ENCODE results near the gene TEX51.

TEX51 gene

GRCh38 chr2:126914811-126915500 lies 16.3 kb downstream of the TEX51 start:
- no peak for DNase-seq (ENCODE audit: low spot score)

GRCh38 chr2:126915903-126916302 lies 17.2 kb downstream of the TEX51 start:
- DNase-seq (ENCODE audit: low spot score), result no peak

GRCh38 chr2:126916744-126917143 lies 18.1 kb downstream of the TEX51 start:
- no peak for DNase-seq (ENCODE audit: low spot score)

- no peak for DNase-seq (ENCODE audit: low spot score)
These were observed 22.4 kb downstream of the TEX51 start for GRCh38 chr2:126921066-126921465.

GRCh38 chr2:126930970-126931590 lies 32.4 kb downstream of the TEX51 start:
- no peak for DNase-seq (ENCODE audit: low spot score)

- no peak for DNase-seq (ENCODE audit: low spot score)
These were observed 33.8 kb downstream of the TEX51 start for GRCh38 chr2:126932529-126932928.

GRCh38 chr2:126932966-126933710 lies 34.4 kb downstream of the TEX51 start:
- no peak for DNase-seq (ENCODE audit: low spot score)

- no peak for DNase-seq (ENCODE audit: low spot score)
These were observed 35.0 kb downstream of the TEX51 start for GRCh38 chr2:126933711-126934091.

- no peak for DNase-seq (ENCODE audit: low spot score)
These were observed 36.1 kb downstream of the TEX51 start for GRCh38 chr2:126934809-126935208.

- DNase-seq (ENCODE audit: low spot score), result no peak
These were observed 37.1 kb downstream of the TEX51 start for GRCh38 chr2:126935774-126936173.

- no peak for DNase-seq (ENCODE audit: low spot score)
These were observed 37.6 kb downstream of the TEX51 start for GRCh38 chr2:126936219-126936723.

- no peak for DNase-seq (ENCODE audit: low spot score)
These were observed 41.6 kb downstream of the TEX51 start for GRCh38 chr2:126940331-126940730.

GRCh38 chr2:126942427-126943203 lies 43.9 kb downstream of the TEX51 start:
- DNase-seq (ENCODE audit: low spot score), result no peak

- DNase-seq (ENCODE audit: low spot score), result no peak
These were observed 45.1 kb downstream of the TEX51 start for GRCh38 chr2:126943612-126944348.

GRCh38 chr2:126945118-126945517 lies 46.4 kb downstream of the TEX51 start:
- no peak for DNase-seq (ENCODE audit: low spot score)

GRCh38 chr2:126946318-126947102 lies 47.8 kb downstream of the TEX51 start:
- no peak for DNase-seq (ENCODE audit: low spot score)

- no peak for DNase-seq (ENCODE audit: low spot score)
These were observed 48.4 kb downstream of the TEX51 start for GRCh38 chr2:126947103-126947429.

- no peak for DNase-seq (ENCODE audit: low spot score)
These were observed 51.1 kb downstream of the TEX51 start for GRCh38 chr2:126949775-126950174.

GRCh38 chr2:126950504-126950903 lies 51.8 kb downstream of the TEX51 start:
- no peak for DNase-seq (ENCODE audit: low spot score)

All from HuH-7.5 (cell line).